DMS114 treated with DMSO at 0.1 percent for 48 hours (cell line): ENCODE measurements around the gene ARL6IP5.

Experiments used
- DNase-seq: peaks from one replicate; lab custom pipeline; 2025; ENCODE audit not compliant: unreplicated experiment; lab: John Stamatoyannopoulos, UW

Gene ARL6IP5

GRCh38 chr3:69084326-69085167 is at the start of gene ARL6IP5:
Gene ARL6IP5 (plus strand): TSS chr3:69084937. CDS start chr3:69085048, 111 bp downstream.
- peak; percentile 70 for DNase-seq

- DNase-seq, result no peak
These were observed 40.1 kb upstream of the ARL6IP5 start for GRCh38 chr3:69044608-69045007.

GRCh38 chr3:69048990-69049389 is 35.7 kb upstream of the ARL6IP5 start:
- DNase-seq, result no peak

GRCh38 chr3:69051756-69052471 is 32.8 kb upstream of the ARL6IP5 start, which contains the start of gene TMF1:
Gene TMF1 (minus strand): TSS chr3:69052333. CDS start chr3:69052086, 247 bp downstream.
- no peak for DNase-seq

- no peak for DNase-seq
These were observed 32.3 kb upstream of the ARL6IP5 start for GRCh38 chr3:69052472-69052898.

- no peak for DNase-seq
These were observed 26.4 kb upstream of the ARL6IP5 start for GRCh38 chr3:69058180-69058946.

- DNase-seq, result no peak
These were observed 25.9 kb upstream of the ARL6IP5 start for GRCh38 chr3:69058947-69059224.

GRCh38 chr3:69059688-69060087 is 25.0 kb upstream of the ARL6IP5 start:
- DNase-seq, result no peak

GRCh38 chr3:69063636-69064035 is 21.1 kb upstream of the ARL6IP5 start:
- DNase-seq, result no peak

- DNase-seq, result no peak
These were observed 19.3 kb upstream of the ARL6IP5 start for GRCh38 chr3:69065318-69065964.

- DNase-seq, result no peak
These were observed 18.6 kb upstream of the ARL6IP5 start for GRCh38 chr3:69066121-69066520.

GRCh38 chr3:69072928-69073327 is 11.8 kb upstream of the ARL6IP5 start:
- no peak for DNase-seq

- no peak for DNase-seq
These were observed 5.2 kb upstream of the ARL6IP5 start for GRCh38 chr3:69079269-69080159.

GRCh38 chr3:69080233-69080920 is 4.4 kb upstream of the ARL6IP5 start, which contains the start of gene UBA3:
Gene UBA3 (minus strand): TSS chr3:69080365. CDS start chr3:69080353, 12 bp downstream.
- DNase-seq, result peak; percentile 44

- no peak for DNase-seq
These were observed 3.0 kb upstream of the ARL6IP5 start for GRCh38 chr3:69081583-69082262.

- no peak for DNase-seq
These were observed 2.4 kb upstream of the ARL6IP5 start for GRCh38 chr3:69082361-69082760.

- no peak for DNase-seq
These were observed 1.9 kb upstream of the ARL6IP5 start for GRCh38 chr3:69082805-69083204.

GRCh38 chr3:69085168-69085832 is 563 bp downstream of the ARL6IP5 start:
- DNase-seq, result no peak
